HG02885 (cell line): ENCODE results near the gene CRK.

ENCODE experiments used
- ATAC-seq: cut with Tn5 transposase; IDR thresholded peaks from one replicate; pipeline ENCODE4 v1.9.1; 2021; ENCODE audit warnings: mild to moderate bottlenecking; ENCODE audit not compliant: unreplicated experiment, poor library complexity

CRK gene

GRCh38 chr17:1455797-1456599 lies at the start of gene CRK:
CRK (minus strand) TSS chr17:1456232; CDS start chr17:1456117, 115 bp downstream.
- ATAC-seq = peak; percentile 87

- no peak for ATAC-seq
Measured at GRCh38 chr17:1505586-1505985, 49.6 kb upstream of the CRK start.

- ATAC-seq = no peak
Measured at GRCh38 chr17:1504866-1505265, 48.8 kb upstream of the CRK start.

GRCh38 chr17:1503699-1504098 lies 47.7 kb upstream of the CRK start:
- ATAC-seq = no peak

GRCh38 chr17:1498869-1499268 lies 42.8 kb upstream of the CRK start:
- ATAC-seq = no peak

DNA sequence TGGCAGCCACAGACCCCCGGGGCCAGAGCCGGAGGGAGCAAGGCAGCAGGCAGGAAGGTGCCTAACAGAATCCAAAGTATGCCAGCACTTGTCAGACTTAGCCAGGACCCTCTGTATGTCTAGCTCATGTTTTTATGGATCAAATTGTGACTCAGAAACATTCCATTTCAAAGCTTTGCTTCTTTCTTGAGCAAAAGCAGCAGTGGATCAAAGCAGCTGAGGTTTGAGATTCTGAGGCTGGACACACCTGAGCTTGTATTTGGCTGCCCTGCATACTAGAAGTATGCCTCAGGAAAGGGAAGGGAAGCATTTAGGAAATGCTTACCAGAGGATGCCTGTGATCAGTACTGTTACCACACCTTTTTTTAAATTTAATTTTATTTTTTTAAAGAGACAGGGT lies 42.2 kb upstream of the CRK start:
- ATAC-seq = no peak

- no peak for ATAC-seq
Measured at GRCh38 chr17:1497831-1498230, 41.8 kb upstream of the CRK start.

DNA sequence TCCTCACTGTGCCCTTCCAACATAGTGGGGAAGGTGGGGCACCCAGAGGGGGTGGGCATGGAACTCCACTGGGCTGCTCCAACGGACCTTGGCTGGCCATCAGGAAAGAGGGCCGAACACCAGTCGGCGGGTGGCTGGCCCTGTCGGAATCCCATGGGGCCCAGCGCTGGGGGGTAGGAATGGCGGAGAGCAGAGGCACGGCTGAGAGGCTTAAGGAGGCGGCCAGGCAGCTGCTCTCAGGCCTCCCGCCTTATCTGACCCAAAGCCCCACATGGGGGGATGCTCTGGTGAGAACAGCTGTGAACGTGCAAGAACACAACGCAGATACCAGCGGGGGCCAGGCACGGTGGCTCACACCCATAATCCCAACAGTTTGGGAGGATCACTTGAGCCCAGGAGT lies 40.8 kb upstream of the CRK start:
- no peak for ATAC-seq

DNA sequence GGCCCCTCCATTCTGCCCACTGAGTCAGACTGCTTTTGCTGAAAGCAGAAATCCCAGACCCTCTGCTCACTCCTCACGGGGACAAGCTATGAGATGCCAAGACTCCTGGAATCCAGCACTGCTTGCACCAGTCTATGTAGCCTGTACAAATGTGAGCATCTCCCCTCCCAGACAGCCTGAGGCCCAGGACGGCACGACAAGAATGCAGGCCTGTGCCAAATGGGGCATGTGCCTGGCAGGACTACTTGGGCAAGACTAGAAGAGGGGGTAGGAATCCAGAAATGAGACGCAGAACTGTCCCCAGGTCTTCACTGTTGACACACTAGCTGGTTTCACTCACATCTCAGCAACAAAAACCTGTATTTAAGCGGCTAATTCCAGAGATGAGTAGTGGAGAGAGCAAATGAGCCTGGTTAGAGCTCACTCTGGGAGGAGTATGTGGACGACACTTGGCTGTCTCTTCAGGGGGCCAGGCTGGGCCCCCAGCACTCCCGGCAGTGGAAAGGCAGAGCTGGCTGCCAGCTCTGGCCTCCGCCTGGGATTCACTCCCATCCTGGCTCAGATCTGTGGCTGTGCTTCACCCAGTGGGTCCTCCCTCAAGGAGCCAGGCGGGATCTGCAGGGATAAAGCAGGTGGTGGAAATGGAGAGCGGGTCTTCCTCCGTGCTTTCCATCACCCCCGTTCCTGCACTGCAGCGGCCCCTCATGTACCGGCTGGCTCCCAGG lies 39.4 kb upstream of the CRK start:
- no peak for ATAC-seq

GRCh38 chr17:1494736-1495253 lies 38.8 kb upstream of the CRK start:
- ATAC-seq = no peak

- no peak for ATAC-seq
Measured at GRCh38 chr17:1494203-1494602, 38.2 kb upstream of the CRK start.

DNA sequence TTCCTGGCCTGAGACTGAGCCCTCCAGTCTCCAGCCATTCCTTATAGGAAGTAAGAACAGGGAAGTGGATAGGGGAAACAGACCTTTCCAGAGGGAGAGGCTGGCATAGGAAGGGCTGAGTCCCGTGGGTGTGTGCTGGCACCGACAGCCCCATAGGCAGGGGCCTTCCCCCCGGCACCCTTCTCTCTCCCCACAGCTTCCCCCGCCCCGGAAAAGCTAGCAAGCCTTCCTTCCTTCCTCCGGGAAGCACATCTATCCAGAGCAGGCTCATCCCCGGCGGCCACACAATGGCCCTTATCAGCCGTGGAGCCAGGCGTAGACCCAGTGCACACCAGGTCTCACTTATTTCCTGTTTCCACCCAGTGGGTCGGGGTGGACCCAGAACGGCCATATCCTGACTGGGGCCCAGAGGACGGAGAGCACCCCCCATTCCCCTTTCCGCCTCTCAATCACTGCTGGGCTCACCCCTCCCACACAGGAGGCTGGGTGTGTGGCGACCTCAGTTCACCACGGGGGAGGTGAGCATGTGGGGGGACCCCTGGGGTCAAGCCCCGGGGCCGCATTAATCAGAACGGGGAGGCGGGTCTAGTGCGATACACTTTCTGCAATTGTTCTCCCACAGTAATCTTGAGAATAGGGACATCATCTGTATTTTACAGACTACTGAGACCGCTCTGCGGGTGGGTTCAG lies 37.4 kb upstream of the CRK start:
- no peak for ATAC-seq

DNA sequence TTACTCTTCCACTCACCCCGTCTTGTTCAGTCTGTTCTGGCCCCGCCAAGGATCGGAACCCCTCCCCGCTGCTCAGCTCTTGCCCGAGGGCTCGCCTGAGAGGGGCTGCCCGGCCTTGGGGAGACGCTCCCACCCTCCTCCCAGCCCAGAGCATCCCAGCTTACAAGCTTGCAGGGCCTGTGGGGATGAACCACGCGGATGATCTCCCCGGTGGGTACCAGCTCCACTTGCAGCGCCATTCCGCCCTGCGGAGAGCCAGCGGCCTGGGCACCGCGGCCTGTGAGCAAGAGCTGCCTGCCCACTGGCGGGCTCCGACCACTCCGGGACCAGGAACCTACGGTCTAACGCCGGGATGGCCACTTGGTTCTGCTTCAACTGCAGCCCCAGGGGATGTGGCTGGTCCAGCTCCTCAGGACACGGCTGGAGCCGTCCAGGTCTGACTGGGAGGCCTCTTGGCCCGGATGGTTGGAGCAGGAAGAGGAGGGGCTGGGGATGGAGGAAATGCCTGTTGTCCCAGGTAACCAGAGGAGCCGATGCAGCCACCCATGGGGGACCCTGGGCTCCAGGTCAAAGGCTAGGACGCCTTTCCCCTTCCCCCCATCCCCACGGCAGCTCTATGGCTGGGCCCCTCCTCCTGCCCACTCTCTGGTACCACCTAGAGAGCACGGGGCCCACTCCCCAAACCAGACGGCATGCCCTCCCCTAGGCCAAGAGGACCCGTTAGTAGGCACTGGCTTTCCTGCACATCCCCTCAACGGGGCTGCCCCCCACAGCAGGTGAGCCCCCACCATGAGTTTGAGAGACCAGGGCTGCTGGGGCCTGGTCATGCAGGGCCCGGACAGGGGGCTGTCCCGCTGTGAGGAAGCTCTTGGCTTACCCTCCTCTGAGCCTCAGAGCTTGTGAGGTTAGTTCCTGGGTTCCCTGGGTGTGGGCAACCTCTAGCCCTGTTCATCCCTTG lies 36.5 kb upstream of the CRK start, which contains the start of gene MYO1C:
Gene MYO1C, minus strand, starts transcription at position 438 of the 958 bp plus-strand sequence. Its CDS starts 199 bp downstream, at position 239.
- ATAC-seq = no peak

- ATAC-seq = peak; percentile 54
Measured at GRCh38 chr17:1491443-1492248, 35.6 kb upstream of the CRK start.

GRCh38 chr17:1490643-1491442 lies 34.8 kb upstream of the CRK start:
- peak; percentile 56 for ATAC-seq

- ATAC-seq = no peak
Measured at GRCh38 chr17:1488826-1489270, 32.8 kb upstream of the CRK start.

DNA sequence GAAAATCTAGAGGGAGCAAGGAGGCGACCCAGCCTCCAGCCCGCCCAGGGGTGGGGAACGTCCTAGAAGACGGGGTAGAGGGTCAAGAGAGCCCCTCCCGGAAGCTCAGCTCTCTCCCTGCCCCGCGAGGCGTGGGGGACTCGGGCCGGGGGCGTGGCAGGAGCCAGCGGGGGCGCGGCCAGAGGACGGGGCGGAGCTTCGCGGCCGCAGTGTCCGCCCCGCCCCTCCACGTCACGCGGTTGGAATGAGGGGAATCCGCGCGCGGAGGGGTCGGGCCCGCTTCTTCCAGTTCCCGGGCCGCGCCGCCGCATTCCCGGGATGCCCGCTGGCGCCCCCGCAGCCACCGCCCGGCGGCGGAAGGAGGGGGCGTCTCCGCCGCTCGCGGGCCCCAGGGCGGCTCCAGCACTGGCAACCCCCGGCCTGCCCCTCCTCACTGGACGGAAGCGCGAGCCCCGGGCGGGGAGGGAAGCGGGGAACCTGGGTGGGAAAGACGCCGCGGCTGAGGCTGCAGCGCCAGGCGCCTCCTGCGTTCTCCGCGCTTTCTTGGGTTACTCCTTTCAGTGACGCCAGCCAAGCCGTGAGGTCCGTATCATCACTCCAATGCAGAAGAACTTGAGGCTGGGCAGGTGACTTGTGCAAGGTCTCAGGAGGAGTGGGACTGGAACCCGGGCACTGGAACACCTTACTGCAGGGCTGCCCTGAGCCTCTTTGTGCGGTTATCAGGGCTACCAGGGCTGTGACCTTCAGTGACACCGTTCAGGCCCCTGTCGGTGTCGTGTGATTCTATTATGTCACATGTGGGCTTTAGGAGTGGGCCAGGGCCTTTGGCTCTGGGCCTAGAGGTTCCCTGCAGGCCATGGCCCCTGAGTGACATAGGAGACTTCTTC lies 32.1 kb upstream of the CRK start:
- peak; percentile 37 for ATAC-seq
